Measurements from ENCODE around the gene MAP3K4. TPM values are rescaled to one million over a fixed set of nuclear protein-coding genes. Genes with fewer than 3 reads are reported as not detected.

Gene MAP3K4
- total RNA-seq = 10 to 100 TPM; 24.3 to 99.0 (median 37.4) TPM

GRCh38 chr6:160991406-160992060 lies at the start of gene MAP3K4:
Gene MAP3K4, plus strand, starts transcription at chr6:160991769. Its CDS starts 163 bp downstream, at chr6:160991932.
- H3K9me3 ChIP-seq = no peaks in the 10 kb centered on the region
- peak; percentile 68 to 91 (median 87) for DNase-seq
- TF ChIP-seq POLR2A (IDR thresholded peaks at IDR 0.05) = peak in 1 of 2 donors; percentile 53
- TF ChIP-seq CTCF (IDR thresholded peaks at IDR 0.05) = peak in 1 of 6 experiments; percentile 7
- H3K27me3 ChIP-seq = no peaks in the 10 kb centered on the region
- H3K4me1 ChIP-seq = peaks cover 0 to 13% (median 0%) of the 10 kb centered on the region in 4 donors
- peak within 1 kb of the TSS; percentile 67 to 98 (median 87) for H3K4me3 ChIP-seq
- H3K36me3 ChIP-seq = no peaks in the 10 kb centered on the region
- H3K27ac ChIP-seq = peak within 1 kb of the TSS; percentile 78 to 94 (median 89)

DNA sequence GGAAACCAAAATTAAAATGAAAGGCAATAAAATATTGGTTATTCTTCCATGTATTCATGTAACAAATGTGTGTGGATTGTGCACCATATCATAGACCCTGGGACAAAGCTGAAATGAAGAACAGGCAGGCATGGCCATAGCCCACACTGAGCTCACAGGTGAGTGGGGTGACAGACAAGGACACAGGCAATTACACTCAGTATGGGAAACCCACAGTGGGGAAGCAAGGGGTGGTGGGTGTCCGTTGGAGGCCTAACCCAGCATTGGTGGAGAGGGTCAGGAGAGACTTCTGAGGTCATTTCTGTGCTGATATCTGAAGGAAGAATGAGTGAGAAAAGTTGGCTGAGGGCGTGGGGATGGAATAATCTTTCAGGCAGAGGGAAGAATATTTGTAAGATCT lies 47.6 kb upstream of the MAP3K4 start:
- Histone ChIP-seq H3K27ac (no peak overlapping the region), H3K9me3 (no peaks in the 10 kb centered on the region), H3K4me3 (no peak overlapping the region), H3K4me1 (no peaks in the 10 kb centered on the region), H3K36me3 (no peaks in the 10 kb centered on the region), H3K27me3 (no peaks in the 10 kb centered on the region)
- DNase-seq = no peak
- TF ChIP-seq POLR2A (IDR thresholded peaks at IDR 0.05) (no peak), CTCF (IDR thresholded peaks at IDR 0.05) (no peak)

- no peaks in the 10 kb centered on the region for H3K9me3 ChIP-seq
- TF ChIP-seq CTCF (IDR thresholded peaks at IDR 0.05) (no peak), POLR2A (IDR thresholded peaks at IDR 0.05) (no peak)
- H3K4me1 ChIP-seq = no peaks in the 10 kb centered on the region
- H3K27ac ChIP-seq = no peak overlapping the region
- no peak overlapping the region for H3K4me3 ChIP-seq
- H3K36me3 ChIP-seq = no peaks in the 10 kb centered on the region
- no peaks in the 10 kb centered on the region for H3K27me3 ChIP-seq
- no peak for DNase-seq
These were observed 45.9 kb upstream of the MAP3K4 start for GRCh38 chr6:160945516-160946177.

- Histone ChIP-seq H3K36me3 (no peaks in the 10 kb centered on the region), H3K27me3 (no peaks in the 10 kb centered on the region), H3K4me3 (no peak overlapping the region), H3K4me1 (no peaks in the 10 kb centered on the region), H3K9me3 (no peaks in the 10 kb centered on the region), H3K27ac (no peak overlapping the region)
- DNase-seq = no peak
- no peak for TF ChIP-seq CTCF (IDR thresholded peaks at IDR 0.05)
- no peak for TF ChIP-seq POLR2A (IDR thresholded peaks at IDR 0.05)
These were observed 42.0 kb upstream of the MAP3K4 start for GRCh38 chr6:160949531-160949930.

DNA sequence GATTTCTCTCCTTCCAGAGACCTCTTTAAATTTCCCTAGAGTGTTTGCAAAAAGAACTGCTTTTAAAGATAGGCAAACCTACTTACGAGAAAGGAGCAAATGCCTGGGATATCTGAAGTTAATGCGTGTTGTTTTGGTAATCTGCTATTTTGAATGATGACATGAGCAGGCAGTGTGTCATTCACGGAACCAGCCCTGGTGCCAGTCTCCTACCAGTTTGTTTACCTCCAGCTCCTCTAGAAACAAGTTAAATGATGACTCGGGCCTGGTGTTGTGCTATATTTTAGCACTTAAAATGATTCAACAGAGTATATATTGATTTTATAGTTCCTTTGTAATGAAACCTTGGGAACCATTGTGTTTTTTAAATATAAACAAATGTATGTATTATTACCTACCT lies 41.1 kb upstream of the MAP3K4 start:
- no peak overlapping the region for H3K27ac ChIP-seq
- TF ChIP-seq POLR2A (IDR thresholded peaks at IDR 0.05) (no peak), CTCF (IDR thresholded peaks at IDR 0.05) (no peak)
- no peak for DNase-seq

More for the DNA sequence above, 41.1 kb upstream of the MAP3K4 start:
- Histone ChIP-seq H3K4me3 (no peak overlapping the region), H3K4me1 (no peaks in the 10 kb centered on the region), H3K9me3 (no peaks in the 10 kb centered on the region), H3K27me3 (no peaks in the 10 kb centered on the region), H3K36me3 (no peaks in the 10 kb centered on the region)

All from Peyer's patch (tissue), 4 donors.